ENCODE results near the gene KRTAP10-3. TPM values are rescaled to one million over a fixed set of nuclear protein-coding genes. Genes with fewer than 3 reads are reported as not detected.
"Not testable (repeated sequence)": the region's sequence is repeated elsewhere in the genome, so short reads cannot be mapped to it uniquely, and the experiment has no call there.

KRTAP10-3 gene
- total and polyA plus RNA-seq, 2 donors (not counting 3 experiments of a cell fraction or from before 2014, with no cell fraction given) = not detected

DNA sequence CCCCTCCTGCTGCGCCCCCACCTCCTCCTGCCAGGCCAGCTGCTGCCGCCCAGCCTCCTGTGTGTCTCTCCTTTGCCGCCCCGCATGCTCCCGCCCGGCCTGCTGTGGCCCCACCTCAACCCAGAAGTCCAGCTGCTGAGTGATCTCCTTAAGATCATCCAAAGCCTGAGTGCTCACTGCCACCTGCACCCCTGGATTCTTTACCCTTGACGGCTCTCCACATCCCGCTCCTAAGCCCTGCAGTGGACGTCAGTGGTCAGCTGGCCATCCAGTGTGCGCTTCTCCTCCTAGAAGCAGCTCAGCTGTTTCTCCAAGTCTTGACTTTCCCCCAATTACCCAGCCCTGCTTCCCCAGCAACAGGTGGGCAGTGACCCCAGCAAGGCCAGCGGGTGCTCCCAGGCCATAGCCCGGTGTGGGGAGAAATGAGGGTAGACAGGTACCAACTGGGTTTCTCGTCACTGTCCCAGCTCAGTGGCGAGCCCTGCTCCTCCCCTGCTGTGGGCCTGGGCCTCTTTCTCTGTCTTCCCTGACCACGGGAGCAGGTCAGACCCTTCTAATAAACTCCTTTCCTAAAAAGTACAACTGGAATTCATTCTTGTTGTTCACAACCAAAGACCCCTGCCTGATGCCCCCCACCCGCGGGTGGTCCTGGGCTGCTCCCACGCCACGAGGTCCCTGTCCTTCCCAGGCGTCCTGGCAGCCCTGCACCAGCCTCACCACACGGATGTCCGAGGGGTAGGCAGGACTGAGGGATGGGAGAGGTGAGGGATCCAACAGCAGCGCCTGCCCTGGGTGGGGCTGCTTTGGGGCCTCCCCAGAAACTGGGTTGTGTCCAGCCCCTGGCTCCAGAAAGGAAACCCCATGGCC, 43.2 kb upstream of the KRTAP10-3 start:
- H3K79me2 ChIP-seq (ENCODE audit: control insufficient read depth, insufficient read depth, low read length) = no peaks in the 10 kb centered on the region
- H3K4me2 ChIP-seq (ENCODE audit: insufficient read depth, low read length) = no peak overlapping the region
- intact Hi-C loops (cut with micrococcal nuclease) (no loop called here), dilution Hi-C loops (cut with MboI; ENCODE audit: extremely low pct_ligation_motif_present, low sequenced_read_pairs) (no loop called here)
- H3K9me3 ChIP-seq (replicated peaks; ENCODE audit: control insufficient read depth, insufficient read depth, low read length) = no peaks in the 10 kb centered on the region
- ChIA-PET POLR2A (no interaction called here), CTCF (no interaction called here)
- BruUV-seq (replicated peaks) = no TSS peak
- H3K27me3 ChIP-seq (ENCODE audit: control insufficient read depth in 2 of 2, insufficient read depth in 2 of 2, low read length in 2 of 2) = peaks cover 0 to 5% of the 10 kb centered on the region in 2 experiments
- no peak overlapping the region for H3K4me3 ChIP-seq (replicated peaks in 1 of 3; ENCODE audit: insufficient read depth in 1 of 3, low read depth in 1 of 3, low read length in 3 of 3)
- no peak overlapping the region for H3K9ac ChIP-seq (replicated peaks; ENCODE audit: extremely low read depth, insufficient read depth, low read length)
- H2AFZ ChIP-seq (ENCODE audit: low read depth, low read length) = no peak overlapping the region
- H3K36me3 ChIP-seq (ENCODE audit: control insufficient read depth in 2 of 2, extremely low read depth in 1 of 2, insufficient read depth in 2 of 2, low read length in 2 of 2) = no peaks in the 10 kb centered on the region
- no peak overlapping the region for H3K27ac ChIP-seq (ENCODE audit: insufficient read depth, low read depth, low read length)
- no peaks in the 10 kb centered on the region for H3K9me1 ChIP-seq (replicated peaks; ENCODE audit: control insufficient read depth, extremely low read depth, insufficient read depth, low read length)
- no peaks in the 10 kb centered on the region for H4K20me1 ChIP-seq (replicated peaks; ENCODE audit: control insufficient read depth, extremely low read depth, insufficient read depth, low read length)
- TF ChIP-seq POLR2AphosphoS5 (IDR thresholded peaks at IDR 0.05; ENCODE audit: insufficient read depth, low read depth, low read length) (no peak), FOS (IDR thresholded peaks at IDR 0.05; ENCODE audit: borderline replicate concordance, insufficient read depth, low read length) (no peak)
- no peak for FAIRE-seq
- no peaks in the 10 kb centered on the region for H3K4me1 ChIP-seq (ENCODE audit: control insufficient read depth, extremely low read depth, insufficient read depth, low read length)
- DNase-seq (ENCODE audit: low read depth, low spot score) = no peak

DNA sequence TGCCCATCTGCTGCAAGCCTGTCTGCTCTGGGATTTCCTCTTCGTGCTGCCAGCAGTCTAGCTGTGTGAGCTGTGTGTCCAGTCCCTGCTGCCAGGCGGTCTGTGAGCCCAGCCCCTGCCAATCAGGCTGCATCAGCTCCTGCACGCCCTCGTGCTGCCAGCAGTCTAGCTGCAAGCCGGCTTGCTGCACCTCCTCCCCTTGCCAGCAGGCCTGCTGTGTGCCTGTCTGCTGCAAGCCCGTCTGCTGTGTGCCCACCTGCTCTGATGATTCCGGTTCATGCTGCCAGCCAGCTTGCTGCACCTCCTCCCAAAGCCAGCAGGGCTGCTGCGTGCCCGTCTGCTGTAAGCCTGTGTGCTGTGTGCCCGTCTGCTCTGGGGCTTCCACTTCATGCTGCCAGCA, 42.5 kb upstream of the KRTAP10-3 start:
- H3K9ac ChIP-seq (replicated peaks; ENCODE audit: extremely low read depth, insufficient read depth, low read length); H3K27me3 ChIP-seq (ENCODE audit: control insufficient read depth in 2 of 2, insufficient read depth in 2 of 2, low read length in 2 of 2); H3K9me3 ChIP-seq (replicated peaks; ENCODE audit: control insufficient read depth, insufficient read depth, low read length); H3K36me3 ChIP-seq (ENCODE audit: control insufficient read depth in 2 of 2, extremely low read depth in 1 of 2, insufficient read depth in 2 of 2, low read length in 2 of 2); FAIRE-seq; dilution Hi-C loops (cut with MboI; ENCODE audit: extremely low pct_ligation_motif_present, low sequenced_read_pairs); H3K4me3 ChIP-seq (replicated peaks in 1 of 3; ENCODE audit: insufficient read depth in 1 of 3, low read depth in 1 of 3, low read length in 3 of 3); H3K79me2 ChIP-seq (ENCODE audit: control insufficient read depth, insufficient read depth, low read length); DNase-seq (ENCODE audit: low read depth, low spot score); POLR2A ChIA-PET; H3K4me2 ChIP-seq (ENCODE audit: insufficient read depth, low read length); H2AFZ ChIP-seq (ENCODE audit: low read depth, low read length); BruUV-seq (replicated peaks); H3K27ac ChIP-seq (ENCODE audit: insufficient read depth, low read depth, low read length); H3K9me1 ChIP-seq (replicated peaks; ENCODE audit: control insufficient read depth, extremely low read depth, insufficient read depth, low read length); H3K4me1 ChIP-seq (ENCODE audit: control insufficient read depth, extremely low read depth, insufficient read depth, low read length); H4K20me1 ChIP-seq (replicated peaks; ENCODE audit: control insufficient read depth, extremely low read depth, insufficient read depth, low read length); intact Hi-C loops (cut with micrococcal nuclease): not testable (repeated sequence)
- CTCF ChIA-PET = interaction anchor here (0.6 to 1.2 kb wide), 2 partner anchors 9 to 118 kb away, joined by 3 to 4 read pairs; partner anchors contain the start of gene KRTAP10-6

DNA sequence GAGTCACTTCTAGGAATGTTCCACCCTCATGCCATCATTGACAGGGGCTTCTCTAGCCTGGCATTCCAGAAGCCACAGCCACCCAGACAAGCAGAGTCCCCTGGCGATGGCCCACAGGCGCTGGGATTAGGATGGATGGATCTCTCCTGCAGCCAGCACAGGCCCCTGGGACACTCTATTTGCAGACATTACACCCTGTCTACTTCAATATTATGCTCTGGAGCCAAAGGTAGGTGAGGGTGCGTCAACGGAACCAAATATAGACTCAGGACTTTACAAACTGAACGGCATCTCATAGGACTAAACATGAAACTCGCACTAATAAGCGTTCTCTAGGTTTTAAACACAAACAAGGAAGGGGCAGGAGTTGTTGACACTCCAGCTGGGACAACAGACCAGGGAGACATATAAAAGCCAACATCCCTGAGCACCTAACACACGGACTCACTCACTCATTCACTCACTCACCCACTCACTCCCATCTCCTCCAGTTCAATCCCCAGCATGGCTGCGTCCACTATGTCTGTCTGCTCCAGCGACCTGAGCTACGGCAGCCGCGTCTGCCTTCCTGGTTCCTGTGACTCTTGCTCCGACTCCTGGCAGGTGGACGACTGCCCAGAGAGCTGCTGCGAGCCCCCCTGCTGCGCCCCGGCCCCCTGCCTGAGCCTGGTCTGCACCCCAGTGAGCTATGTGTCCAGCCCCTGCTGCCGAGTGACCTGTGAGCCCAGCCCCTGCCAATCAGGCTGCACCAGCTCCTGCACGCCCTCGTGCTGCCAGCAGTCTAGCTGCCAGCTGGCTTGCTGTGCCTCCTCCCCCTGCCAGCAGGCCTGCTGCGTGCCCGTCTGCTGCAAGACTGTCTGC, 41.8 kb upstream of the KRTAP10-3 start, which contains the start of gene KRTAP10-7:
TSS of gene KRTAP10-7 (plus strand) at position 480 of the 861 bp plus-strand sequence. CDS start at position 505, 25 bp downstream.
- H3K4me2 ChIP-seq (ENCODE audit: insufficient read depth, low read length); H3K9me1 ChIP-seq (replicated peaks; ENCODE audit: control insufficient read depth, extremely low read depth, insufficient read depth, low read length); H3K36me3 ChIP-seq (ENCODE audit: control insufficient read depth in 2 of 2, extremely low read depth in 1 of 2, insufficient read depth in 2 of 2, low read length in 2 of 2); H3K4me1 ChIP-seq (ENCODE audit: control insufficient read depth, extremely low read depth, insufficient read depth, low read length); H3K27me3 ChIP-seq (ENCODE audit: control insufficient read depth in 2 of 2, insufficient read depth in 2 of 2, low read length in 2 of 2); POLR2A ChIA-PET; H4K20me1 ChIP-seq (replicated peaks; ENCODE audit: control insufficient read depth, extremely low read depth, insufficient read depth, low read length); BruUV-seq (replicated peaks); H3K79me2 ChIP-seq (ENCODE audit: control insufficient read depth, insufficient read depth, low read length); H3K9ac ChIP-seq (replicated peaks; ENCODE audit: extremely low read depth, insufficient read depth, low read length); FAIRE-seq; dilution Hi-C loops (cut with MboI; ENCODE audit: extremely low pct_ligation_motif_present, low sequenced_read_pairs); H3K27ac ChIP-seq (ENCODE audit: insufficient read depth, low read depth, low read length); DNase-seq (ENCODE audit: low read depth, low spot score); H2AFZ ChIP-seq (ENCODE audit: low read depth, low read length); H3K4me3 ChIP-seq (replicated peaks in 1 of 3; ENCODE audit: insufficient read depth in 1 of 3, low read depth in 1 of 3, low read length in 3 of 3); intact Hi-C loops (cut with micrococcal nuclease); H3K9me3 ChIP-seq (replicated peaks; ENCODE audit: control insufficient read depth, insufficient read depth, low read length): not testable (repeated sequence)
- CTCF ChIA-PET = interaction anchor here (0.6 to 1.4 kb wide), 3 partner anchors 8 to 193 kb away, joined by 3 to 4 read pairs (median 4); partner anchors contain the start of gene KRTAP10-6
